Activated T-helper 1 cell treated with anti-CD3 and anti-CD28 coated beads, Interleukin-2, amount 50 U/mL, for 16 hours (primary cell): Measurements from ENCODE around the gene ABCA5.

ENCODE experiments used
- DNase-seq, 2 donors: peaks; one replicate each; pipeline ENCODE4 v3.0.0-alpha.2; 2020; ENCODE audit warnings: low read depth in 1 of 2, low spot score in 1 of 2

ABCA5 gene

GRCh38 chr17:69267219-69267618, 59.7 kb downstream of the ABCA5 start:
- DNase-seq: no peak

GRCh38 chr17:69265873-69266272, 61.1 kb downstream of the ABCA5 start:
- no peak for DNase-seq

GRCh38 chr17:69254187-69254586, 72.7 kb downstream of the ABCA5 start:
- DNase-seq: no peak

GRCh38 chr17:69250641-69251040, 76.3 kb downstream of the ABCA5 start:
- DNase-seq: no peak

- DNase-seq: no peak
Measured at GRCh38 chr17:69246726-69247375, 80.1 kb downstream of the ABCA5 start.

GRCh38 chr17:69246202-69246601, 80.7 kb downstream of the ABCA5 start:
- DNase-seq: no peak

- no peak for DNase-seq
Measured at GRCh38 chr17:69245617-69246016, 81.3 kb downstream of the ABCA5 start.

GRCh38 chr17:69239611-69240600, 87.0 kb downstream of the ABCA5 start:
- DNase-seq: no peak

- DNase-seq: no peak
Measured at GRCh38 chr17:69236946-69237345, 90.0 kb downstream of the ABCA5 start.

- no peak for DNase-seq
Measured at GRCh38 chr17:69236464-69236863, 90.5 kb downstream of the ABCA5 start.

GRCh38 chr17:69235338-69236058, 91.4 kb downstream of the ABCA5 start:
- DNase-seq: peak; percentile 1 to 10

- DNase-seq: no peak
Measured at GRCh38 chr17:69232650-69233049, 94.3 kb downstream of the ABCA5 start.

GRCh38 chr17:69231521-69231920, 95.4 kb downstream of the ABCA5 start:
- no peak for DNase-seq

- no peak for DNase-seq
Measured at GRCh38 chr17:69230939-69231338, 96.0 kb downstream of the ABCA5 start.

- no peak for DNase-seq
Measured at GRCh38 chr17:69228576-69228975, 98.4 kb downstream of the ABCA5 start, which contains the start of gene ABCA10. Gene ABCA10, minus strand, starts transcription at chr17:69228824. Its CDS starts 3,466 bp downstream, at chr17:69225358.

- no peak for DNase-seq
Measured at GRCh38 chr17:69228018-69228417, 98.9 kb downstream of the ABCA5 start.

- DNase-seq: no peak
Measured at GRCh38 chr17:69227541-69227940, 99.4 kb downstream of the ABCA5 start.

GRCh38 chr17:69223809-69224208, 103.1 kb downstream of the ABCA5 start:
- DNase-seq: no peak

GRCh38 chr17:69222707-69223258, 104.2 kb downstream of the ABCA5 start:
- no peak for DNase-seq

GRCh38 chr17:69220098-69220497, 106.8 kb downstream of the ABCA5 start:
- DNase-seq: no peak

GRCh38 chr17:69218986-69219385, 107.9 kb downstream of the ABCA5 start:
- DNase-seq: no peak
